ENCODE data around the gene PLA2G7.

DNA sequence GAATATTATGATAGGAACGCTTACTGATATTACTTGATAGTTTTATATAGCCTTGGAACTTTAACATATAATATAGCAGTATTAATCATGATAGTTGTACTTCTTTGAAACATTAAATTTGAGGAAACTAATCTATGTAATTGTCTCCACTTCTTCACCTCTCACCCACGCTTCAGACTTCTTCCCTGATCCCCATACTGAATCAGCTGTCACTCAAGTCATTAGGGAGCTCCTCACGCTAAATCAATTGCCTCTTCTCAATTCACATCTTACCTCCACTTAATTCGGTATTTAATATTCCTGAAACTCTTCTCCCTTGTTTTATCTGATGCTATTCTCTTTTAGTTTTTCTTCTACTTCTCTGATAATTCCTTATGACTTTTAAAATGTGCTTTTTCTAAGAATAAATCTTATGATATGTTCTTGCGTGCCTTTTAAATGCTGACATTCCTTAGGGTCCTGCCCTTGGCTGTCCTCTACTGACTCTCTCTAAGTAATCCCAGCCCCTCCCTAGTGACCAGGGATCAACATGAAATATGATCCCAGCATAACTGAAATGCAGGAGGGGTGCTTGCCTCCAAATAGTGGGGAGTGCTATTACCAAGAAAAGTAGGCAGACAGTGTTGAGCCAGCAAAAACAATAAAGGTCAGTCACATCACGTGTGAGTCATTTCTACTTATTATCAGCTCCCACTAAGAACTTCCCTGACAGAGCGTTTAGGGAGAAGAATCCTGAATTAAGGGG, 21.5 kb upstream of the PLA2G7 start:
- TF ChIP-seq CTCF (IDR thresholded peaks at IDR 0.05; ENCODE audit: extremely low read depth in 1 of 2, insufficient read depth in 1 of 2, low read depth in 1 of 2, low read length in 2 of 2) (no peak), EZH2 (IDR thresholded peaks at IDR 0.05; ENCODE audit: borderline replicate concordance, low read depth, low read length, severe bottlenecking) (no peak), POLR2A (IDR thresholded peaks at IDR 0.05; ENCODE audit: low read depth, low read length) (no peak), MYC (IDR thresholded peaks at IDR 0.05; ENCODE audit: low read depth, low read length) (no peak)
- TF ChIP-seq, protein P1, sequence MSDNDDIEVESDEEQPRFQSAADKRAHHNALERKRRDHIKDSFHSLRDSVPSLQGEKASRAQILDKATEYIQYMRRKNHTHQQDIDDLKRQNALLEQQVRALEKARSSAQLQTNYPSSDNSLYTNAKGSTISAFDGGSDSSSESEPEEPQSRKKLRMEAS (IDR thresholded peaks at IDR 0.05; ENCODE audit: insufficient read depth, insufficient read length) = no peak

Data from endothelial cell of umbilical vein (primary cell).